ENCODE data around the gene SAMD4A.

SAMD4A gene

GRCh38 chr14:54582334-54582733 is 15.4 kb downstream of the SAMD4A start:
- no peak for DNase-seq (ENCODE audit: low read depth)
- no peak for TF ChIP-seq CTCF (conservative IDR thresholded peaks at IDR 0.05; ENCODE audit: low read depth, low read length)
- no peak overlapping the region for H3K4me3 ChIP-seq (ENCODE audit: low read length)

- DNase-seq (ENCODE audit: low read depth), result no peak
- no peak overlapping the region for H3K4me3 ChIP-seq (ENCODE audit: low read length)
- TF ChIP-seq CTCF (conservative IDR thresholded peaks at IDR 0.05; ENCODE audit: low read depth, low read length), result no peak
These were observed 17.2 kb downstream of the SAMD4A start for GRCh38 chr14:54584097-54584496.

- no peak for TF ChIP-seq CTCF (conservative IDR thresholded peaks at IDR 0.05; ENCODE audit: low read depth, low read length)
- no peak overlapping the region for H3K4me3 ChIP-seq (ENCODE audit: low read length)
- no peak for DNase-seq (ENCODE audit: low read depth)
These were observed 18.3 kb downstream of the SAMD4A start for GRCh38 chr14:54585214-54585613.

GRCh38 chr14:54589076-54589475 is 22.1 kb downstream of the SAMD4A start:
- no peak for DNase-seq (ENCODE audit: low read depth)
- no peak overlapping the region for H3K4me3 ChIP-seq (ENCODE audit: low read length)
- no peak for TF ChIP-seq CTCF (conservative IDR thresholded peaks at IDR 0.05; ENCODE audit: low read depth, low read length)

- no peak for DNase-seq (ENCODE audit: low read depth)
- no peak overlapping the region for H3K4me3 ChIP-seq (ENCODE audit: low read length)
- no peak for TF ChIP-seq CTCF (conservative IDR thresholded peaks at IDR 0.05; ENCODE audit: low read depth, low read length)
These were observed 22.9 kb downstream of the SAMD4A start for GRCh38 chr14:54589843-54590242.

- DNase-seq (ENCODE audit: low read depth), result no peak
- no peak for TF ChIP-seq CTCF (conservative IDR thresholded peaks at IDR 0.05; ENCODE audit: low read depth, low read length)
- no peak overlapping the region for H3K4me3 ChIP-seq (ENCODE audit: low read length)
These were observed 23.6 kb downstream of the SAMD4A start for GRCh38 chr14:54590481-54590880.

GRCh38 chr14:54591461-54591860 is 24.5 kb downstream of the SAMD4A start:
- no peak for DNase-seq (ENCODE audit: low read depth)
- TF ChIP-seq CTCF (conservative IDR thresholded peaks at IDR 0.05; ENCODE audit: low read depth, low read length), result no peak
- no peak overlapping the region for H3K4me3 ChIP-seq (ENCODE audit: low read length)

All from retinal pigment epithelial cell (primary cell).